ENCODE measurements around the gene EVPL.

The EVPL gene

GRCh38 chr17:76008630-76009425 is 18.3 kb downstream of the EVPL start:
- no peaks in the 10 kb centered on the region for H3K4me1 ChIP-seq
- TF ChIP-seq, protein P1, sequence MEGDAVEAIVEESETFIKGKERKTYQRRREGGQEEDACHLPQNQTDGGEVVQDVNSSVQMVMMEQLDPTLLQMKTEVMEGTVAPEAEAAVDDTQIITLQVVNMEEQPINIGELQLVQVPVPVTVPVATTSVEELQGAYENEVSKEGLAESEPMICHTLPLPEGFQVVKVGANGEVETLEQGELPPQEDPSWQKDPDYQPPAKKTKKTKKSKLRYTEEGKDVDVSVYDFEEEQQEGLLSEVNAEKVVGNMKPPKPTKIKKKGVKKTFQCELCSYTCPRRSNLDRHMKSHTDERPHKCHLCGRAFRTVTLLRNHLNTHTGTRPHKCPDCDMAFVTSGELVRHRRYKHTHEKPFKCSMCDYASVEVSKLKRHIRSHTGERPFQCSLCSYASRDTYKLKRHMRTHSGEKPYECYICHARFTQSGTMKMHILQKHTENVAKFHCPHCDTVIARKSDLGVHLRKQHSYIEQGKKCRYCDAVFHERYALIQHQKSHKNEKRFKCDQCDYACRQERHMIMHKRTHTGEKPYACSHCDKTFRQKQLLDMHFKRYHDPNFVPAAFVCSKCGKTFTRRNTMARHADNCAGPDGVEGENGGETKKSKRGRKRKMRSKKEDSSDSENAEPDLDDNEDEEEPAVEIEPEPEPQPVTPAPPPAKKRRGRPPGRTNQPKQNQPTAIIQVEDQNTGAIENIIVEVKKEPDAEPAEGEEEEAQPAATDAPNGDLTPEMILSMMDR (IDR thresholded peaks at IDR 0.05; ENCODE audit: low read depth, low read length) = no peak
- H3K36me3 ChIP-seq = no peaks in the 10 kb centered on the region
- no peaks in the 10 kb centered on the region for H3K27me3 ChIP-seq
- DNase-seq = no peak
- no peaks in the 10 kb centered on the region for H3K9me3 ChIP-seq
- no peak overlapping the region for H3K4me3 ChIP-seq (ENCODE audit: low read depth, low read length)

- H3K27me3 ChIP-seq = no peaks in the 10 kb centered on the region
Measured at GRCh38 chr17:76008208-76008607, 18.9 kb downstream of the EVPL start.

DNA sequence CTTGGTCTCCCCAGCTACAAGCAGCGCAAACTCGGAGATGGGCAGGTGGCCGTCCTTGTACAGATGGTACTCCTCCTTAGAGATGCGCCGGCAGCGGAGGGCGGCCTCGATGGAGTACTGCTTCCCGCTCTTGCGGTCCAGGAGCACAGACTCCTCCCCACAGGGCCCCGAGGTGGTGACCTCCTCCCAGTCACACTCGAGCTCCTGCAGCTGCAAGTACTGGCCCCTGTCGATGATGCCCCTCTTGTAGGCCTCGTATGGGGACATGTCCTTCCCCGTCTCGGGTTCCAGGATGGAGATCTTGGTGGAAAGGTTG is 19.3 kb downstream of the EVPL start:
- H3K4me3 ChIP-seq (ENCODE audit: low read depth, low read length) = no peak overlapping the region
- H3K36me3 ChIP-seq = no peaks in the 10 kb centered on the region
- no peaks in the 10 kb centered on the region for H3K4me1 ChIP-seq
- DNase-seq = no peak
- TF ChIP-seq, protein P1 (IDR thresholded peaks at IDR 0.05; ENCODE audit: low read depth, low read length) = no peak
- no peaks in the 10 kb centered on the region for H3K9me3 ChIP-seq
- H3K27me3 ChIP-seq = no peaks in the 10 kb centered on the region

More at GRCh38 chr17:76008208-76008607, 18.9 kb downstream of the EVPL start:
- TF ChIP-seq, protein P1 (IDR thresholded peaks at IDR 0.05; ENCODE audit: low read depth, low read length) = no peak
- Histone ChIP-seq H3K9me3 (no peaks in the 10 kb centered on the region), H3K4me1 (no peaks in the 10 kb centered on the region), H3K4me3 (ENCODE audit: low read depth, low read length) (no peak overlapping the region), H3K36me3 (no peaks in the 10 kb centered on the region)
- DNase-seq = no peak

- Histone ChIP-seq H3K27me3 (no peaks in the 10 kb centered on the region), H3K4me3 (ENCODE audit: low read depth, low read length) (no peak overlapping the region), H3K4me1 (no peaks in the 10 kb centered on the region), H3K9me3 (no peaks in the 10 kb centered on the region), H3K36me3 (no peaks in the 10 kb centered on the region)
- TF ChIP-seq, protein P1 (IDR thresholded peaks at IDR 0.05; ENCODE audit: low read depth, low read length) = no peak
- DNase-seq = no peak
Measured at GRCh38 chr17:76007131-76007849, 19.8 kb downstream of the EVPL start.

DNA sequence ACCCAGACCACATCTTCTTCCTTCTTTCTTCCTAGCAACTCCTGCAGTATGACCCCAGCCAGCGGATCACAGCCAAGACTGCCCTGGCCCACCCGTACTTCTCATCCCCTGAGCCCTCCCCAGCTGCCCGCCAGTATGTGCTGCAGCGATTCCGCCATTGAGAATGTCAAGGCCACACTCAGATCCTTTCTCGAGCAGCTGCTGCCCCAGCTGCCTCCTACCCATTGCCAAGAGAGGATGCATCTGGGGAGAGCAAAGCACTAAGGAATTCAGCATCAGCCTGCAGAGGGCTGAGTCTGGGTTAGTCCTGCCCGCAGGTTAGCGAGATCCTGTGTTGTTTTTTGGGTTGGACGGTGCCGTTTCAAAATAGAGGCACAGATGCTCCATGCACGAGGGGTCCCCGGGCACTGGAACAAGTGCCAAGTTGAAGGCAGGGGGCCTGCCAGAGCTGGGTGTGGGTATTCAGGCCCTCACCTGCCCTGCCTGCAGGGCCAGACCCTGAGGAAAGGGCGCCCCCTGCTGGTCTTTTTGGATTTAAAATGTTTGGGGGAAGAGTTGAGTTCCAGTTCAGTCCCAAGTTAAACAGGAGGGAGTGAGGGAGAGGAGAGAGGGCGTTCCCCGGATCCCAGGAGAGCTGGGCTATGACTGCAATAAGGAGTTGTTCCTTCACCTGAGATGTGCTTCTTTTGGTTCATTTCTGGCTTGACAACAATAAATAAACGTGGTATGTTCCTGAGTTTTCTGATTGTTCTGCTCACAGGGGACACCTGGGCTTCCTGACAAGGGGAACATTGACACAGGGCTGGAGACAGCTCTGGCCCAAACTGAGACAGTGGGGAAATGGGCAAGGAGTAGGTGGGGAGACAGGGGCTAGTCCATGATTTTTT is 21.6 kb downstream of the EVPL start:
- H3K4me3 ChIP-seq (ENCODE audit: low read depth, low read length) = no peak overlapping the region
- H3K27me3 ChIP-seq = no peaks in the 10 kb centered on the region
- TF ChIP-seq, protein P1 (IDR thresholded peaks at IDR 0.05; ENCODE audit: low read depth, low read length) = peak; percentile 72
- H3K36me3 ChIP-seq = no peaks in the 10 kb centered on the region
- no peaks in the 10 kb centered on the region for H3K4me1 ChIP-seq
- peak; percentile 88 for DNase-seq
- no peaks in the 10 kb centered on the region for H3K9me3 ChIP-seq

All from BE2C (cell line).